GM21528 (cell line): ENCODE measurements around the gene PRPSAP2.
A peak's percentile ranks its signal among the peaks of the same experiment; 100 is the strongest.
"Not testable (repeated sequence)": the region's sequence is repeated elsewhere in the genome, so short reads cannot be mapped to it uniquely, and the experiment has no call there.

Source experiments
- ATAC-seq: cut with Tn5 transposase; IDR thresholded peaks from one replicate; pipeline ENCODE4 v1.9.1; 2021; ENCODE audit warnings: mild to moderate bottlenecking, moderate library complexity; ENCODE audit not compliant: unreplicated experiment, low FRiP score

PRPSAP2 gene

DNA sequence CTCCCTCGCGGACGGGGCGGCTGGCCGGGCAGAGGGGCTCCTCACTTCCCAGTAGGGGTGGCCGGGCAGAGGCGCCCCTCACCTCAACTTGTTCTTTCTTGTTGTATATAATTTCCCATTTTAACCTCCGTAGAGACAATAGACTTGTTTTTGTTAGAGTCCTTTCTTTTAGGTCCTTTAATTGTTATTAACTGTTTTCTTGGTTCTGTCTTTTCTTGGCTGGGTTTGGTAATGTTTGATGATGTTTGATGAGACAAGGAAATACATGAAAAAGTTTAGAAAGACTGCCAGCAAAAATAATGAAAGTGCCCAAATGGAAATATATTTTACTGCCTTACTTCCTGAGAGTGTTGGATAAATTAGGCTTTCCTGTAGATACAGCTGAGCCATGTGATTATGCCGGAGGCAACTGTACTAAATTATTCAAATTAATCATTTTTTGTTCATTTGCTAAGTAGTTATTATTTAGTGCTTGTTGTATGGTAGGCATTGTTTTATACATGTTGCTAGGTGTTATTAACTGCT is 30.9 kb downstream of the PRPSAP2 start:
- no peak for ATAC-seq

DNA sequence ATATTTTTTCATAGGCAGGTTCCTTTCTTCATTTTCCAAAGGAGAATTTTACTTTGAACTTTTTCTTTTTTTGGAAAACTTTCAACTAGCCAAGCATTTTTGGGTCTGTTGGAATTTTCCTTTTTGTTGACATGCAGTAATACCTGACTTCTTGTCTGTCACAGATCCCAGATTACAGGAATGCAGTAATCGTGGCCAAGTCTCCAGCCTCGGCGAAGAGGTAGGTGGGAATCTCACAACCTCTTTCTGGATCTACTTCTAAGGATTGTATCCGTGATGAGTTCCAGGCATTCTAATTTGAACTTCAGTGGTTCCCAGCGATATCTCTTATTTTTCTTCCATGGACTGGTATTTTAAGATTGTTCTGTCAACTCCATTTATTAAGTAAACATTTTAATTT is 31.7 kb downstream of the PRPSAP2 start:
- ATAC-seq: no peak

- no peak for ATAC-seq
These were observed 33.6 kb downstream of the PRPSAP2 start for GRCh38 chr17:18891541-18891940.

DNA sequence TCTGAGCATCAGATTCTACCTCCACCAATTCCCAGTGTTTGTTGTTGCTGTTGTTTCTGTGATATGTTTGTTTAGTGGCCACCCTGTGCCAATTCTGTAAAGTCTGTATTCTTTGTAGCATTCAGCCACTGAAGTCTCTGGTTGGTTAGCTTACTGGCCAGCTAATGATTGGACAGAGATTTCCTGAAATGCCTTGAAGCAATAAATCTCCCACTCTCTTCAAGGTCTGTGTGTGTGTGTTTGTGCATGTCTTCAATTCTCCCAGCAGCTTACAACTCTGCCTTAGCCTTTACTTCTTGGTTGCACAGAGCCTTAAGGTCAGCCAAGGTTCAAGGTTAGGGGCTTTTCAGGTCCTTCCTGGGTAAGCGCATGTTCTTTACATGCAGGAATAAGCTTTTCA is 38.2 kb downstream of the PRPSAP2 start:
- no peak for ATAC-seq

GRCh38 chr17:18896947-18897346 is 39.0 kb downstream of the PRPSAP2 start:
- no peak for ATAC-seq

GRCh38 chr17:18904482-18904881 is 46.6 kb downstream of the PRPSAP2 start:
- no peak for ATAC-seq

DNA sequence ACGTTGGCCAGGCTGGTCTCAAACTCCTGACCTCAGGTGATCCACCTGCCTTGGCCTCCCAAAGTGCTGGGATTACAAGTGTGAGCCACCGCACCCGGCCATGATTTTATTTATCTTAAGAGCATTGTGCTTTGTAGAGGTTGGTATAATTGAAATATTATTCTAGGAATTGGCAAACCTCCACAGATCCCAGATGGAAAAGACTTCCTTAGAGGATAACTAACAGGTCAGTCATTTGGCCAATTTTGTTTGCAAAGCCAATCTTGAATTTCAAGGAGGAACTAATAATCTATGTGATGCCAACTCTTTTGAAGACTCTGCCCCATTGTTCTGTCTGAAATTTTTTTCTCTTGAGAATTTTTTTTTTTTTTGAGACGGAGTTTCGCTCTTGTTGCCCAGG is 47.3 kb downstream of the PRPSAP2 start:
- no peak for ATAC-seq

GRCh38 chr17:18910326-18910725 is 52.4 kb downstream of the PRPSAP2 start:
- ATAC-seq: no peak

- ATAC-seq: no peak
These were observed 53.0 kb downstream of the PRPSAP2 start for GRCh38 chr17:18910881-18911280.

GRCh38 chr17:18916816-18917500 is 59.0 kb downstream of the PRPSAP2 start:
- no peak for ATAC-seq

GRCh38 chr17:18917506-18918032 is 59.6 kb downstream of the PRPSAP2 start:
- no peak for ATAC-seq

GRCh38 chr17:18919963-18920362 is 62.0 kb downstream of the PRPSAP2 start:
- no peak for ATAC-seq

DNA sequence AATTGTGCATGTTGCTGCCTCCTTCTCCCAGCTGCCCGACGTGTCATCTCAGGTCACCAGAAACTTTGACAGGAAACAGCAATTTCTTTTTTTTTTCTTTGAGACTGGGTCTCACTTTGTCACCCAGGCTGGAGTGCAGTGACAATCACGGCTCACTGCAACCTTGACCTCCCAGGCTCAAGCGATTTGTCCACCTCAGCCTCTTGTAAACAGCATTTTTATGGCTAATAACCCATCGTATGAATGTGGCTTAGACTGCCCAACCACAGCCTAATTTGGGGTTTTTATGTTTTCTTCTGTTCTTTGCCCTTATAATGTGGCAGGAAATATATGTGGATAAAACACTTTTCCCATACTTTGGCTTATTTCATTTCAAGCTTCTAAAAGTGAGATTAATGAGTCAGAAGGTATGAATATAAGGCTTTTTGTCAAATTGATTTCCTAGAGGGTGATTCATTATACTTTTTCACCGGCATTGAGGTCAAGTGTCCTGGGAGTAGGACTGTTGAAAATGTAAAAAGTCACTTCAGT is 63.0 kb downstream of the PRPSAP2 start:
- no peak for ATAC-seq

DNA sequence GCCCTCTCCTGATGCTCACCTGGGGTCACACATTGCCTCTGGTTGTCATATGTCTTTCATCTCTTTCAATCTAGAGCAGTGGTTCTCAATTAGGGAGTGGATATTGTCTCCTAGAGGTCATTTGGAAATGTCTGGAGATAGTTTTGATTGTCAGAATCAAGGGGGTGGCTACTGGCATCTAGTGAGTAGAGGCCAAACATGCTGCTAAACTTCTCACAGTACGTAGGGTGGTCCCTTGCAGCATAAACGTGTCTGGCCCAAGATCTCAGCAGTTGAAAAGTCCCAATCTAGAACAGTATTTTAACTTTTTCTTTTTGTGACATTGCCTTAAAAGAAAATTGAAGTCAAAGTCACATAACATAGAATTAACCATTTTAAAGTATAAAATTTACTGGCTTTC is 63.6 kb downstream of the PRPSAP2 start:
- no peak for ATAC-seq

DNA sequence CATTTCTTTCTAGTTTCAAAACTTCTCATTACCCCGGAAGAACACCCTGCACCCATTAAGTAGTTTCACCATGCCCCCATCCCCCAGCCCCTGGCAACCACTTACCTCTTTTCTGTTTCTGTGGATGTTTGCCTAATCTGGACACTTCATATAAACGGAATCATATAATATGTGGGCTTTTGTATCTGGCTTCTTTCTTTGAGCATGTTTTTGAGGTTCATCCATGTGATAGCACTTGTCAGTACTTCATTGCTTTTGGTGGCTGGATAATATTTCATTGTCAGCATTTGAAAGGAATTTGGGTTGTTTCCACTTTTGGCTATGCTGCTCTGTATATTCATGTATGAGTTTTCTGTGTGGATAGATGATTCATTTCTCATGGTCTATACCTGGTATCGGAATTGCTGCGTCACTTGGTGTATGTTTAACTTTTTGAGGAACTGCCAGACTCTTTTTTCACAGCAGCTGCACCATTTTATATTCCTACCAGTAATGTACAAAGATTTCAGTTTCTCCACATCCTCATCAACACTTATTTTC is 64.1 kb downstream of the PRPSAP2 start:
- ATAC-seq: peak; percentile 58

DNA sequence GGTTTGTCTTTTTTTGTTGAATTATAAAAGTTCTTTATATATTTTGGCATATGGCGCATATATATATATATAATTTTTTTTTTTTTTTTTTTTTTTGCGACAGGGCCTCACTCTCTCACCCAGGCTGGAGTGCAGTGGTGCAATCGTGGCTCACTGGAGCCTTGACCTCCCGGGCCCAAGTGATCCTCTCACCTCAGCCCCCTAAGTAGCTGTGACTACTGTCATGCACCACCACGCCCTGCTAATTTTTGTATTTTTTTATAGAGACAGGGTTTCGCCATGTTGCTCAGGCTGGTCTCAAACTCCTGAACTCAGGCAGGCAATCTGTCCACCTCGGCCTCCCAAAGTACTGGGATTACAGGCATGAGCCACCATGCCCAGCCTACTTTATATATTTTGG is 64.7 kb downstream of the PRPSAP2 start:
- ATAC-seq: not testable (repeated sequence)

DNA sequence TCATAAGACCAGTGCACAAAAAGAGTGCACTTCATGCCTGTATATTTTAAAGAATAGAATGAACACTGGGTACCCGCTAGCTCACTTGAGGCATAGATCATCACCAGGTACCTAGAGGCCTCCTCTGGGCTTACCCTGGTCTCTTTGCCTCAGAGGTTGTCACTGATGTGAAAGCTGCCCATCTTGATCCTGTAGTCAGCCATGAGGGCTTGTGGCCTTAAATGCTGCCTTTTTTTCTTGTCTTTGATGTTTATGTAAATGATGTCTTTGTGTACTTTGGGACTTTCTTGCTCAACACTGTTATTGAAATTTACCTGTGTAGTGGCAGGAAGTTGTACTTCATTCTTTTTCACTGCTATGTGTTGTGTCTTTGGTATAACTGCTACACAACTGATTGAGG is 67.3 kb downstream of the PRPSAP2 start:
- ATAC-seq: no peak

DNA sequence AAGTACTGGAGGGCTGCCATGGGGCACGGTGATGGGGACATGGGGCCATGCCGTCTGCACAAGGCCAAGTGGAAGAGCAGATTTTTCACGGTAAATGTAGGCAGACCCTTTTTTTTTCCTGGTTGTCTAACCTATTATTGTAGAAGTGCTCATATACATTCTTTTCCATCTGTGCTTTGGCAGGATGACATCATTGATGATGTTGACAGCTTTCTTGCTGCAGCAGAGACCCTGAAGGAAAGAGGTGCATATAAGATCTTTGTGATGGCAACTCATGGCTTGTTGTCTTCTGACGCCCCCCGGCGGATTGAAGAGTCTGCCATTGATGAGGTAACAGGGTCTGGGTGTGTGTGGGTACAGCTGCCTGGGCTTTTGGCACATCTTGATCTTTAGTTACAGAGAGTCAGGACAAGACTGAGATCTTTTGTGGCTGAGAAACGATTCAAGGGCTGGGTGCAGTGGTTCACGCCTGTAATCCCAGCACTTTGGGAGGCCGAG is 70.7 kb downstream of the PRPSAP2 start:
- ATAC-seq: no peak

GRCh38 chr17:18932360-18933055 is 74.6 kb downstream of the PRPSAP2 start:
- no peak for ATAC-seq

DNA sequence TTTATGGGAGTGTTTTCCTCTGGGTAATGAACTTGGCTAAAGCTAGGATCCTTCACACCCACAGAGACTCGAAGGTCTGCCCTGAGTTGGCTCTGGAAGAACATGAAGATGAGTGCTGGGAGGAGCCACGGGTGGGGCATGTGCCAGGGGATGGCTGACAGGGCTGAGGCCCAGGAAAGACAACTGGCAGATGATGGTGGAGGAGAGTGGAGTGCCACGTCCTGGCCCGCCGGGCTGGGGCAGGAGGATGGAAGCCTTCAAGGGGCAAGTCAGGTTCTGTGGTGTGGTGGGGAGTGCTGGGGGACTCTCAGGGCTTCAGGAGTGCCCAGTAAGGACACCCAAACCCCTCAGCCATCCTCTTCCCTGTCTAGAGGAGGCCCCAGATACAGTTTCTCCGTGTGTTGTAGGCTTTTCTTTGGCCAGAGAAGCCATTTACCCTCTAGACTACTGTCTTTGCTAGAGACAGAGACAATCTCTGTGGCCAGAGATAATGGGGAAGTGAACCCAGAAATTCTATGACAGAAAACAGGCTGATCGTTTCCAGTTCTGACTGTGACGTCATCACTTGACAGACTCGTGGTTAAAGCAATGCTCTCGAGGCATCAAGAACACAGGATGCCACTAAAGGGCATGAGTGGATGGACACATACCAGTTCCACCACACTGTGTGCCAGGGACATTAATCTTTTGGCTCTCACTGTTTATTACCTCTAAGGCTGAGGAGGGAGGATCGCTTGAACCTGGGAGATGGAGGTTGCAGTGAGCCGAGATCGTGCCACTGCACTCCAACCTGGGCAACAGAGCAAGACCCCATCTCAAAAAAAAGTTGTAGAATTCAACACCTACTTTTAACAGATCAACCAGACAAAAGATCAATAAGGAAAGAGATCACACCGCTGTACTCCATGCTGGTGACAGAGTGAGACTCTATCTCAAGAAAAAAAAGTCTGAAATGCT is 75.4 kb downstream of the PRPSAP2 start:
- no peak for ATAC-seq
